Mesodermal cell (in vitro differentiated cells): Measurements from ENCODE around the gene ME1.

Source experiments
- H3K27ac ChIP-seq: 2 replicates; pipeline ENCODE4 v1.7.0; 2013; ENCODE audit warnings: mild to moderate bottlenecking, low read depth, low read length, moderate library complexity; ENCODE audit not compliant: severe bottlenecking
- H3K36me3 ChIP-seq: 2 replicates; pipeline ENCODE4 v1.7.1; 2013; ENCODE audit warnings: mild to moderate bottlenecking, low read length, moderate library complexity; ENCODE audit not compliant: control insufficient read depth, insufficient read depth
- H3K4me1 ChIP-seq: one replicate; pipeline ENCODE4 v1.7.1; 2013; ENCODE audit warnings: mild to moderate bottlenecking, low read length; ENCODE audit not compliant: insufficient read depth, control insufficient read depth, poor library complexity, severe bottlenecking
- H3K4me3 ChIP-seq: 2 replicates; pipeline ENCODE4 v1.7.0; 2013; ENCODE audit warnings: low read length, control low read depth, mild to moderate bottlenecking; ENCODE audit not compliant: insufficient read depth, poor library complexity, severe bottlenecking; ENCODE audit errors: extremely low read depth
- H3K9me3 ChIP-seq: 2 replicates; pipeline ENCODE4 v1.7.1; 2013; ENCODE audit warnings: mild to moderate bottlenecking, low read length, moderate library complexity; ENCODE audit not compliant: control insufficient read depth
- WGBS, 2 experiments: methylation state at CpG; one replicate each; pipeline ENCODE4 v1.1.5; 2013; ENCODE audit warnings: missing lambda C conversion rate in 2 of 2; ENCODE audit not compliant: insufficient coverage in 2 of 2; 5-methylcytosine and 5-hydroxymethylcytosine counted together

Gene ME1

DNA sequence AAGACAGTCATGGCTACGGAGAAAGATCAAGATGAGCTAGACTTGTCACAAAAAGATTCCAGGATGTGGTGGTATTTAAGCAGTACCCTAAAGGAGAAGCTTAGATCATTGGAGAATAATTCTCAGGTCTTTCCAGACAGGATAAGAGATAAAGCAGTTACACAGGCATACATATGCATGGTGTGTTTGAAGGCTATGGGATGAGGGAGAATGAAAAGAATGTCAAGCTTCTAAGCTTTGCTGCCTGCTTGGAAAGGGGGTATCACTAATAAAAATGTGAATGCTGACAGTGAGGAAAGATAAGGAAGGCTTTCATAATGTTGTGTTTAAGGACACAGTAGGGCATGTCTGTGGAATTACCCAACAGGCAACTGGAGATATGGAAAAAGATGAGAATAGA, 209.6 kb downstream of the ME1 start:
- peak overlapping the region; percentile 73 for H3K27ac ChIP-seq
- WGBS, 2 experiments = 78 to 93% methylated on average over 1 of the region's 1 CpG
- peaks cover 17% of the 10 kb centered on the region for H3K4me1 ChIP-seq
- no peak overlapping the region for H3K4me3 ChIP-seq
- no peaks in the 10 kb centered on the region for H3K9me3 ChIP-seq
- H3K36me3 ChIP-seq = no peaks in the 10 kb centered on the region

DNA sequence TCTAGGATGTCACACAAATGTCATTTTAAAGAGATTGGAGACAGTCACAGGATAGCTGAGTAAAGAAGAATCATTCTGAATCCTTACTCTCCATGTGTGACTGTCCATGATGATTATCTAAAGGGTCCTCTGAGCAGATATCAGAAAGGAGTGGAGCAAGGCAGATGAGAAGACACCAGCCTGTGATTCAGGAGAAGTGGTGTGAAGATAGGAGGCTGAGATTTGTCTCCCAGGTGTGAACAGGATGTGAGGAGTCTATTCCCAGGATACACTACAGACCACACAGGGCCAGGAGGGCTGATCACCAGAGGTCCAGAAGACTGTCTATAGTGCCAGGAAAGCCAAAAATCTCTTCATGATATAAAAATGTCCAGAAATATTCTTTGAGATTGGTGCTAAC, 210.7 kb downstream of the ME1 start:
- Histone ChIP-seq H3K36me3 (no peaks in the 10 kb centered on the region), H3K4me3 (no peak overlapping the region), H3K9me3 (no peaks in the 10 kb centered on the region), H3K4me1 (peaks cover 17% of the 10 kb centered on the region), H3K27ac (no peak overlapping the region)

DNA sequence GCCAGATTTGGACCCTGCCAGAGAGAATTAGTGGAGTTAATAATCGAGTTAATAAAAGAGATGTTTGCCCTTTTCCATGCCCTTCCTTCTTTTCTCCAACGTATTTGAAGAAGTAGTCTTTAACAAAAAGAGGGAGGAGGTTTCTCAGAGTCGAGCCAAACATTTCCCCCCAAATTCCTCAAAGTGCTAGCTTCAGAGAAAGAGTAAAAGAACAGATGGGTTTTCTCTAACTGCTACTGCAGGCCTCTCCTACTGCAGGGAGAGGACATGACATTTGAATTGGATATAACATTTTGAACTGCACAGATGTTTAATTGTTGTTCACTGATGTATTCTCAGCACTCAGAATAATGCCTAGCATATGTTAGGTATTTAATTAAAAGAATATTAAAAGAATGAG, 212.2 kb downstream of the ME1 start:
- no peaks in the 10 kb centered on the region for H3K9me3 ChIP-seq
- peaks cover 17% of the 10 kb centered on the region for H3K4me1 ChIP-seq
- WGBS, 2 experiments = no CpG with 5 or more reads among the region's 3 CpGs
- no peaks in the 10 kb centered on the region for H3K36me3 ChIP-seq
- H3K27ac ChIP-seq = no peak overlapping the region
- no peak overlapping the region for H3K4me3 ChIP-seq

DNA sequence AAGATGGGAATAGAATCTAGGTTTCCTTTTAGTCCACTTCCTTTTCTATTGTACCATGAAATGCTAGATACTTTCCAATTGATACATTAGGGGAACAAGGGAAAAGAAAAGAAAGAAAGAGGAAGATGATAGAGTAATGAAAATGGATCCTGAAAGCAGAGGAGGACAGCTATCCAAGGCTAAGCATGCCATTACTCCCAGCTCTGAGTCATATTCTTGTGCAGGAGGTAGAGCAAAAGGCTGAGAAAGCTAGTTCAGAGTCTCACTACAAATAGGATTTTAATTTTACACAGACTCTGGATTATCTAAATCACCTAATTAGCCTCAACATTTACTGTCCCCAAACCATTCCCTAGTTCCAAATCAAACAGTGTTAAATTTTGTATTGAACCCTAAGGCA, 214.0 kb downstream of the ME1 start:
- Histone ChIP-seq H3K36me3 (no peaks in the 10 kb centered on the region), H3K27ac (no peak overlapping the region), H3K9me3 (no peaks in the 10 kb centered on the region), H3K4me3 (no peak overlapping the region), H3K4me1 (peaks cover 12% of the 10 kb centered on the region)

DNA sequence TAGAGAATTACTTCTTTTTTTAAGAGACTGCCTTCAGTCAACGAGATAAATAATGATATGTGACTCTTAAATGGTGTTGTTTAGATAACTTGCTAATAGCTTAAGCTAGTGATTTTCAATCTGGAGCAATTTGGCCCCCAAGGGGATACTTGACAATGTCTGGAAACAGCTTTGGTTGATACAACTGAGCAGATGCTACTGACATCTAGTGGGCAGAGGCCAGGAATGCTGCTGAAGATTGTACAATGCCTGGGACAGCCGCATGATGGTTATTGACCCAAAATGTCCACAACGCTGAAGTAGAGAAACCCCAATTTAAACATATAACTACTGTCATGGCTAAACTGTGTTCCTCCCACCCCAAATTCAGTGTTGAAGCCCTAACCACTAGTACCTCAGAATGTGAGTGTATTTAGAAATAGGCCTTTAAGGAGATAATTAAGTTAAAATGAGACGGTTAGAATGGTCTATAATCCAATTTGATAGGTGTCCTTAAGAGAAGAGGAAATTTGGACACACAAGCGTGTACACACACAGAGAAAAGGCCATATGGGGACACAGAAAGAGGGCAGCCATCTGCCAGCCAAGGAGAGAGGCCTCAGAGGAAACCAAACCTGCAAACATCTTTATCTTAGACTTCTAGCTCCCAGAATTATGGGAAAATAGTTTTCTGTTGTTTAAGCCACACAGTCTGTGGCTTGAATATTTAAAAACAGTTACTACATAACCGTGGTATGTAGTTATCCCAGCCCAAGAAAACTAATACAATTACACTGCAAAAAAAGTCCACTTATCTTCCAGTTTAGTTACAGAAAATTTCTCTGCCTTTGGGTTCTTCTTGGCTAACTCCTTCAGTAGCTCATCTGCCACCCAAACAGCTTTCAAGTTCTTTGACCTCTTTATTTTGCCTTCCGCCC, 215.5 kb downstream of the ME1 start:
- Histone ChIP-seq H3K27ac (no peak overlapping the region), H3K4me3 (no peak overlapping the region), H3K36me3 (peaks cover 3% of the 10 kb centered on the region), H3K9me3 (no peaks in the 10 kb centered on the region), H3K4me1 (peaks cover 5% of the 10 kb centered on the region)
- 55 to 84% methylated on average over 4 of the region's 7 CpGs for WGBS, 2 experiments

DNA sequence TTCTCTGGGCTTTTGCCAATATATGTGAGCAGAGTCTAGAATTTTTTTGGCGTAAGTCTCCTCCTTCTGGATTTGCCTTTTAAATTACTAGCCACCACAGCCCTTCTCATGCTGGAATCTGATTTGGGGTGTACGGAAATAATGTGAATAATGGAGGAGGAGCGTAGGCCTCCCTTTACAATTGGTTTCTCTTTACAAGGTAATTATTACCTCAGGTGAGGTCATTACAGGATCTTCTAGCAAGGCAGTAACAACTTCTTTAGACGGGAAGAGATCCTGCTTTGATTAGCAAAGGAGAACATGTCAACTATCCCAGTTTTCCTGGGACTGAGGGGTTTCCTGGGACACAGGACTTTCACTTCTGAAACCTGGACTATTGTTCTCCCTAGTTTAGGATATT, 228.8 kb downstream of the ME1 start:
- Histone ChIP-seq H3K36me3 (peaks cover 9% of the 10 kb centered on the region), H3K9me3 (no peaks in the 10 kb centered on the region), H3K27ac (no peak overlapping the region), H3K4me1 (no peaks in the 10 kb centered on the region), H3K4me3 (no peak overlapping the region)
- WGBS, 2 experiments = 100% methylated on average over 1 to 2 of the region's 4 CpGs

DNA sequence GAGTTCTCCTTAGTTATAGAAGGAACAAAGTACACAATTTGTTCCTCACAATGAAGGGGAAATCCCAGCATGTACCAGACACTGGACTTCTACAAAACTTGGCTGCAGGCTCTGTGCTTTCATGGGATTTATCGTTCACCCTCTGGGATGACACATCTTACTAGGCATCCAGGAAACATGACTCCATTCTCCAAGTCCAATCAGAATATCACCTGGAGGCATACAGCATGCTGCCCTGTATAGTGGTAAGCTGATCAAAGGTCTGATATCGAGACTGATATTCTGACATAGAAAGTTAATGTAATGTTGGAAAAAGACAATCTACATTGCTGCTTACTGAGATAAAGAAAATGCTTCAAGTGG, 231.0 kb downstream of the ME1 start:
- whole genome bisulfite sequencing, 2 experiments = 81 to 100% methylated on average over 1 to 2 of the region's 2 CpGs
- Histone ChIP-seq H3K4me1 (no peaks in the 10 kb centered on the region), H3K4me3 (no peak overlapping the region), H3K27ac (no peak overlapping the region), H3K9me3 (no peaks in the 10 kb centered on the region), H3K36me3 (peaks cover 31% of the 10 kb centered on the region)

DNA sequence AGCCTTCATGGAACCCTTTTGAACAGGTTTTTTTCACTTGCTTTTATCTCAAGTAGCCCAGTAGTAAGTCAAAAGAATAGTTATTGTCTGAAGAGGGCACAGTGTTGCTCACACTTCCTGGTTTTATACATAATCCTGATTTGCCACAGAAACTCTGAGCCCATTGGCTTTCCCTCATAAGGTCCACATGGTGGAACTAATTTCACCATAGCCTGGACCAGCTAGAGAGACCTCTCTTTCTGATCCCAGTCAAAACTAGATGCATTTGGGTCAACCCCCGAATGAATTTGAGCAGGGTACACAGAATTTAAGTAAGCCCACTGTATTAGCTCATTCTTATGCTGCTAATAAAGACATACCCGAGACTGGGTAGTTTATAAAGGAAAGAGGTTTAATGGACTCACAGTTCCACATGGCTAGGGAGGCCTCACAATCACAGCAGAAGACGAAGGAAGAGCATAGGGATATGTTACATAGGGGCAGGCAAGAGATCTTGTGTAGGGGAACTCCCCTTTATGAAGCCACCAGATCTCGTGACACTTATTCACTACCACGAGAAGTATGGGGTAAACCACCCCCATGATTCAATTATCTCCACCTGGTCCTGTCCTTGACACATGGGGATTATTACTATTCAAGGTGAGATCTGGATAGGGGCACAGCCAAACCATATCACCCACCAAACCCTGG, 231.5 kb downstream of the ME1 start:
- no peak overlapping the region for H3K4me3 ChIP-seq
- no peaks in the 10 kb centered on the region for H3K9me3 ChIP-seq
- WGBS, 2 experiments = 82 to 90% methylated on average over 2 of the region's 5 CpGs
- no peak overlapping the region for H3K27ac ChIP-seq
- no peaks in the 10 kb centered on the region for H3K4me1 ChIP-seq
- peaks cover 31% of the 10 kb centered on the region for H3K36me3 ChIP-seq

DNA sequence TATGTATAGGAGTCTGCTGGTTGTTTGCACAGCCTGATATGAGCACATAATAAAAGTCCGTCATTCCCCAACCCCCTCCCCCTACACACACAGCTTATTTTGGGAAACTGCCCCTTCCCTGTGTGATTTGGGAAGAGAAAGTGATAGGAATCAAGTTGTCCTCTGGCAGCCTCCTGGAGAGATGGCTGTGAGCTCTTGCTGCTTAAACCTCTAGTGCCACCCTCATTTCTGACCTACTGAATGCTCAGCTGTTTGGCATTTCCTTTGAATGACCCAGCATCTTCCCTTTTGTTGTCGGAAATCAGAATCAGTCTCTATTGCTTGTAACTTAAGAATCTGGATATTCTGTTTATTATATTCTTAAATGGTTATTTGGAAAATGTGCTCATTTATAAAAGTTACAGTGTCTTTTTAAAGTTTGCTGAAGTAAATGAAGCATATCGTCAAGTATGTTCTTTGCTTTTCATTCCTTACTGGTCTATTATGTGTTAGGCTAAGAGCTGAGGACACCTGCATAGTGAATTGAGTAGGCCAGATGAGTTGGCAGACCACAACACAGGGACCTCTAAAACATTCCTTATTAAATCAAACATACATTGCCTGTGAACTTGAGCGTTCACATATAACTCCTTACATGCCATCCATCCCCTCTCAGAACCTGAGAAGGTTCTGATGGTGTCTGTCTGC, 232.2 kb downstream of the ME1 start:
- WGBS, 2 experiments = 100% methylated on average over 1 to 2 of the region's 4 CpGs
- H3K4me1 ChIP-seq = no peaks in the 10 kb centered on the region
- H3K27ac ChIP-seq = no peak overlapping the region

DNA sequence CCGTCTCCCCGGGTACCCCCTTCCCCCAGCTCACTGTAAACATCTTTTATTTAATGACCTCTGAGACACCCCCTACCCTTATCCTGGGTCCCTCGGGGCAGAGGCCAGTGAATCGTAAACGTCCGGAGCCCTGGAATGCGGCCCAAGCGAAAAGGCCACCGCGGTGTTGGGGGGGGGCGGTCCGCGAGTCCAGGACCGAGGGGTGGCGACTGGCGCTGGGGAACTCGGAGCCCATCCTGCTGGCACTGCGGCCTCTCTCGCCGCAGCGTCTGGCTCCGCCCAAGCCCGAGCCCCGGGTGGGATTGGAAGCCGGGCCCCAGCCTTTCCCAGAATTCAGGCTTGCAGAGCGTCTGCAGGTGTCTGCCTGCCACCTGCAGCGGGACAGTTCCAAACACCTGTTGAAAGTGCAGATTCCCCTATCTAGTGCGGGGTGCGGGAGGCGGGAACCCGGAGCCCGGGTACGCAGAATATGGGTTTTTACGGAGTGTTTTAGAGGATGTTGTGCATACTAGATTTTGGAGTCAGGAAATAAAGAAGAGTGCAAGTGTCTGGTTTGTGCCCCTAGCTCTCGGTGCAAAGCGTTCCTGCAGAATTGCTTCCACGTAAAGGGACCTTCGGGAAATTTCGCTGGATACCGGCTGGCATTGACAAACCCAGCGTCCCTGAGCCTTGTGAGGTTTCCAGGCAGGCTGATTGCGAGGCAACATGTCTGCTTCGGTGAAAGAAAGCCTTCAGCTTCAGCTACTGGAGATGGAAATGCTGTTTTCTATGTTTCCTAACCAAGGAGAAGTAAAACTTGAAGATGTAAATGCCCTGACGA, 236.9 kb downstream of the ME1 start:
- 3 to 4% methylated on average over 25 to 28 of the region's 44 CpGs for WGBS, 2 experiments
- peaks cover 55% of the 10 kb centered on the region for H3K36me3 ChIP-seq
- peak overlapping the region; percentile 91 for H3K27ac ChIP-seq
- H3K9me3 ChIP-seq = no peaks in the 10 kb centered on the region
- H3K4me3 ChIP-seq = peak overlapping the region; percentile 90
- H3K4me1 ChIP-seq = peaks cover 8% of the 10 kb centered on the region

More for the DNA sequence above, 232.2 kb downstream of the ME1 start:
- Histone ChIP-seq H3K9me3 (no peaks in the 10 kb centered on the region), H3K4me3 (no peak overlapping the region), H3K36me3 (peaks cover 31% of the 10 kb centered on the region)
